Fibroblast of villous mesenchyme (primary cell): ENCODE results near the gene GRIN1. TPM values are rescaled to one million over a fixed set of nuclear protein-coding genes. Genes with fewer than 3 reads are reported as not detected.
A peak's percentile ranks its signal among the peaks of the same experiment; 100 is the strongest.

Source experiments
- DNase-seq: peaks from one replicate; pipeline ENCODE4 v3.0.0-alpha.2; 2010; ENCODE audit warnings: low read depth
- H3K4me3 ChIP-seq: 2 replicates; pipeline ENCODE4 v1.5.1; 2011; ENCODE audit warnings: low read depth, mild to moderate bottlenecking, low read length
- total RNA-seq: library from RNA; depleted of rRNA; stranded (reverse); fragments of >200 nt; gene quantifications from 2 replicates; pipeline ENCODE4 v1.2.3, GENCODE V29; 2012
- TF ChIP-seq, protein P1 (sequence below): IDR thresholded peaks from 2 replicates; pipeline ENCODE4 v1.5.1; 2012; ENCODE audit warnings: low read depth, mild to moderate bottlenecking, low read length; ENCODE audit not compliant: insufficient read depth

The GRIN1 gene
- total RNA-seq, 1 donor, result not detected

DNA sequence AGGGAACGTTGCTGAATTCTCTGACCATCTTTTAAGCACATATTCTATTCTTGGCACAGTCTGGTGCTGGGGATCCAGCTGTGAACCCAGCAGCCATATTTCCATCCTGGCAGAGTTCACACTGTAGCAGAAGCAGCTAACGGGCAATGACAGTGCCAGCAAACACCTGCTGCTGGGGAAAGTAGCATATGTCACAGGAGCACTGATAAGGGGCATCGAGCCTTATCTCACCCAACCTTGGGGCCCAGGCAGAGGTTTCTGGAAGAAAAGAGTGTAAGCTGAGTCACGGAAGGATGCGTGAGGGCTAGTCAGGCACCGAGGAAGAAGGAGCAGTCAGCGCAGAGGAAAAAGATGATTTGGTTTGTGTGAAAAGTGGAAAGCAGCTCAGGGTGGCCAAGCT is 67.6 kb downstream of the GRIN1 start:
- DNase-seq, result no peak
- peak overlapping the region; percentile 96 for H3K4me3 ChIP-seq
- TF ChIP-seq, protein P1, sequence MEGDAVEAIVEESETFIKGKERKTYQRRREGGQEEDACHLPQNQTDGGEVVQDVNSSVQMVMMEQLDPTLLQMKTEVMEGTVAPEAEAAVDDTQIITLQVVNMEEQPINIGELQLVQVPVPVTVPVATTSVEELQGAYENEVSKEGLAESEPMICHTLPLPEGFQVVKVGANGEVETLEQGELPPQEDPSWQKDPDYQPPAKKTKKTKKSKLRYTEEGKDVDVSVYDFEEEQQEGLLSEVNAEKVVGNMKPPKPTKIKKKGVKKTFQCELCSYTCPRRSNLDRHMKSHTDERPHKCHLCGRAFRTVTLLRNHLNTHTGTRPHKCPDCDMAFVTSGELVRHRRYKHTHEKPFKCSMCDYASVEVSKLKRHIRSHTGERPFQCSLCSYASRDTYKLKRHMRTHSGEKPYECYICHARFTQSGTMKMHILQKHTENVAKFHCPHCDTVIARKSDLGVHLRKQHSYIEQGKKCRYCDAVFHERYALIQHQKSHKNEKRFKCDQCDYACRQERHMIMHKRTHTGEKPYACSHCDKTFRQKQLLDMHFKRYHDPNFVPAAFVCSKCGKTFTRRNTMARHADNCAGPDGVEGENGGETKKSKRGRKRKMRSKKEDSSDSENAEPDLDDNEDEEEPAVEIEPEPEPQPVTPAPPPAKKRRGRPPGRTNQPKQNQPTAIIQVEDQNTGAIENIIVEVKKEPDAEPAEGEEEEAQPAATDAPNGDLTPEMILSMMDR, result no peak

- no peak overlapping the region for H3K4me3 ChIP-seq
- DNase-seq, result no peak
- TF ChIP-seq, protein P1, result no peak
These were observed 72.6 kb downstream of the GRIN1 start for GRCh38 chr9:137211532-137211931.

DNA sequence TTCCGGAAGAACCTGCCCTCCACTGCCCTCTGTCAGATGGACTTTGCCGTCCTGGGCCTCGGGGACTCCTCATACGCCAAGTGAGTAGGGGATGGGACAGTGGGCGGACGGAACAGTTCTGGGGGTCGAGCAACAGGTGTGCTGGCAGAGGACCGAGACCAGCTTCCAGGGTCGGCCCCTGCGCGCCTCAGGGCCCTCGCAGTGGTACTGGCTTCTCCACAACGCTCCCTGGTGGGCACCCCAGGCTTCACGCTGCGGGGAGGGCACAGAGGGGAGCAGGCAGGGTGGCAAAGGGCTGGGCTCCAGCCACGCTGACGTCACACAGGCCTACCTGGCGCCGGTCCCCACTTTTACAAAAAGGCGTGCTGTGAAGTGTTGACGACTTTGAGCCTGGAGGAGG is 73.6 kb downstream of the GRIN1 start:
- no peak for DNase-seq
- TF ChIP-seq, protein P1, result no peak
- no peak overlapping the region for H3K4me3 ChIP-seq

DNA sequence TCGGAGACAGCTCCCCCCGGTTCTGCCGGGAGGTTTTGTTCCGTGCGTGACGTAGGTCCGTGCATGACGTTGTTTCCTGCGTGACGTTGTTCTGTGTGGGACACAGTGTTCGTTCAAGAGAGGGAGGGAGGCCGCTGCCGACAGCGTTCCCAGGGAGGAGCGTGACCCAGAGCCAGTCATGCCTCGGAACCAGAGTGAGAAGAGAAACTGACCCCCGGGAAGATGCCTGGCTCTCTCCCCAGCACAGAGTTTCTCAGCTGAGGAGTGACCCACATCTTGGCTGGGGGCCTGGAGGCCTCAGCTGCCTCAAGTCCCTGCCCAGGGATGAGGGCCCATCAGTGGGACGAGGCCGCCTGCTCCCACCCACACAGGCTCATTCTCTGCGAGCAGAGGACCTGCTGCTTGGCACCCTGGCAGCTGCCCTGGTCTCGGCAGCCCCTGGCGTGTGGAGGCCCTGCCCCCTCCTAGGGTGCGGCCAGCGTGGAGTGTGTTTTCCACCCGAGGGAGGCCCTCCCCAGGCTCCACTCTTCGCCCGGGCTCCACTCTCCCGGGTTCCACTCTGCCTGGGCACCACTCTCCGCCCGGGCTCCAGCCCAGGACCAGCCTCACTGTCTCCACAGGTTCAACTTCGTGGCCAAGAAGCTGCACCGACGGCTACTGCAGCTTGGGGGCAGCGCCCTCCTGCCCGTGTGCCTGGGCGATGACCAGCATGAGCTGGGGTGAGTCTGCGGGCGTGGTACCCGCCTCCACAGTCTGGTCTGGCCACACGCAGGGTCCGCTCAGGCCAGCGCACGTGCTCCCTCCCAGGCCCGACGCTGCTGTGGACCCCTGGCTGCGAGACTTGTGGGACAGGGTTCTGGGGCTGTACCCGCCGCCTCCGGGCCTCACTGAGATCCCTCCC is 74.5 kb downstream of the GRIN1 start:
- no peak overlapping the region for H3K4me3 ChIP-seq
- DNase-seq, result no peak
- TF ChIP-seq, protein P1, result no peak

- no peak overlapping the region for H3K4me3 ChIP-seq
- TF ChIP-seq, protein P1, result no peak
- no peak for DNase-seq
These were observed 75.7 kb downstream of the GRIN1 start for GRCh38 chr9:137214620-137215019.

DNA sequence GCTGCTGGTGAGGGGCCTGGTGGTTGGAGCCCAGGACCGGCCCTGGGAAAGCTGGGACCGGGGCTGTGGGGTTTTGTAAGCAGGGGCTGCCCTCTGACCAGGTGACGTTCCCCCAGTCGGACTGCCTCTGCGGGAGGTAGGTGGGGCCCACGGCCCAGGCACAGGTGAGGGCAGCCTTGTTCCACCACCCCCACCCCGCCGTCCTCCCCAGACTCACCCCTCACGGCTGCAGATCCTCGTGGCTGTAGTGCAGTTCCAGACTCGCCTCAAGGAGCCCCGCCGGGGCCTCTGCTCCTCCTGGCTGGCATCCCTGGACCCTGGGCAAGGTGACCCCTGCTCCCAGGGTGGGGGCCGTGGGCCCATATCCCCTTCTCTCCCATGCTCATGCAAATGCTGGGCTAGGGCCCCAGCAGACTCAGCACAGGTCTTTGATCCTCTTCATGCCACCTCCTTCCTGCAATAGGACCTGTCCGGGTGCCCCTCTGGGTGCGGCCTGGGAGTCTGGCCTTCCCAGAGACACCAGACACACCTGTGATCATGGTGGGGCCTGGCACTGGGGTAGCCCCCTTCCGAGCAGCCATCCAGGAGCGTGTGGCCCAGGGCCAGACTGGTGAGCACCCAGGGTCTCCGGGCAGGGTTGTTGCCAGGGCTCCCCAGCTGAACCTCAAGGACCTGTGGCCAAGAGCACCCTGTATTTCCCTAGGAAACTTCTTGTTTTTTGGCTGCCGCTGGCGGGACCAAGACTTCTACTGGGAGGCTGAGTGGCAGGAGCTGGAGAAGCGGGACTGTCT is 76.4 kb downstream of the GRIN1 start:
- TF ChIP-seq, protein P1, result no peak
- H3K4me3 ChIP-seq, result no peak overlapping the region
- DNase-seq, result no peak
